MM.1S (cell line): ENCODE measurements around the gene METAP2.

Experiments used
- CTCF ChIP-seq: fragments of 300-600 bp; sonication (generic); IDR thresholded peaks from 2 replicates; pipeline ENCODE4 v1.5.1; 2016; ENCODE audit warnings: antibody characterized with exemption, low read length, mixed read lengths
- EZH2 ChIP-seq: fragments of 300-600 bp; sonication (generic); optimal IDR thresholded peaks from 2 replicates; pipeline ENCODE3; 2017; ENCODE audit warnings: low read depth, mild to moderate bottlenecking, antibody characterized with exemption, low read length, mixed read lengths

- TF ChIP-seq CTCF (no peak), EZH2 (no peak)
Observed at GRCh38 chr12:95517246-95517645, 43.3 kb downstream of the METAP2 start.
